ENCODE data around the gene BBC3.

- no peak for TF ChIP-seq CTCF (conservative IDR thresholded peaks at IDR 0.05; ENCODE audit: low read depth, low read length)
- TF ChIP-seq EZH2 (IDR thresholded peaks at IDR 0.05; ENCODE audit: borderline replicate concordance, low read depth, low read length, poor library complexity, severe bottlenecking): no peak
Measured at GRCh38 chr19:47176071-47176626, 54.9 kb downstream of the BBC3 start.
